SK-N-SH (cell line): Measurements from ENCODE around the gene GARS1. TPM values are rescaled to one million over a fixed set of nuclear protein-coding genes. Genes with fewer than 3 reads are reported as not detected.

Source experiments
- CTCF ChIA-PET: fragments of 300-600, 350-600 bp; formaldehyde crosslinking; extraction: SDS; loops from one replicate; lab custom pipeline; 2021; lab: Yijun Ruan, JAX
- POLR2A ChIA-PET: fragments of 350-600 bp; sonication (Branson Sonifier 250); formaldehyde crosslinking; extraction: SDS; loops from one replicate; lab custom pipeline; 2020; ENCODE audit warnings: antibody characterized with exemption, inconsistent platforms; lab: Yijun Ruan, JAX
- DNase-seq: peaks from one replicate; pipeline ENCODE4 v3.0.0; 2012
- H2AFZ ChIP-seq: fragments of 200-600 bp; sonication (generic); 2 replicates; pipeline ENCODE4 v1.8.1; 2016; ENCODE audit warnings: antibody characterized with exemption, mild to moderate bottlenecking, low read depth
- H3F3A ChIP-seq: fragments of 200-600 bp; sonication (generic); replicated peaks from 2 replicates; pipeline ENCODE3; 2016; ENCODE audit warnings: antibody characterized with exemption, mild to moderate bottlenecking; ENCODE audit not compliant: insufficient read depth
- H3K27ac ChIP-seq, 2 experiments: fragments of 200-500 bp in 1 of 2; fragments of 200-600 bp in 1 of 2; sonication (Bioruptor generic) in 1 of 2; sonication (generic), shearing (Covaris generic) in 1 of 2; 2 replicates each; pipeline versions ENCODE4 v1.5.1 to v1.6.1; 2014 to 2016; ENCODE audit warnings: low read depth in 2 of 2, inconsistent platforms in 1 of 2, low read length in 1 of 2, mild to moderate bottlenecking in 1 of 2, mixed read lengths in 1 of 2
- H3K27me3 ChIP-seq: fragments of 200-600 bp; sonication (generic), shearing (Covaris generic); 2 replicates; pipeline ENCODE4 v1.6.1; 2016; ENCODE audit warnings: mixed run types; ENCODE audit not compliant: insufficient read depth
- H3K36me3 ChIP-seq, 2 experiments: fragments of 200-500 bp in 1 of 2; fragments of 200-600 bp in 1 of 2; sonication (Bioruptor generic) in 1 of 2; sonication (generic) in 1 of 2; replicated peaks in 1 of 2; 2 replicates each; pipeline versions ENCODE3 to v1.5.1; 2014 to 2016; ENCODE audit warnings: low read length in 1 of 2, mild to moderate bottlenecking in 1 of 2; ENCODE audit not compliant: insufficient read depth in 2 of 2, control insufficient read depth in 1 of 2
- H3K4me1 ChIP-seq, 2 experiments: fragments of 200-500 bp in 1 of 2; fragments of 200-600 bp in 1 of 2; sonication (Bioruptor generic) in 1 of 2; sonication (generic), shearing (Covaris generic) in 1 of 2; 2 replicates each; pipeline versions ENCODE4 v1.5.1 to v1.6.1; 2014 to 2016; ENCODE audit warnings: low read depth in 1 of 2, low read length in 1 of 2, mixed run types in 1 of 2; ENCODE audit not compliant: insufficient read depth in 2 of 2, control insufficient read depth in 1 of 2
- H3K4me2 ChIP-seq: fragments of 200-600 bp; sonication (generic), shearing (Covaris generic); 2 replicates; pipeline ENCODE4 v1.6.1; 2017; ENCODE audit warnings: mixed run types
- H3K4me3 ChIP-seq, 2 experiments: fragments of 200-500 bp in 1 of 2; fragments of 200-600 bp in 1 of 2; sonication (Bioruptor generic) in 1 of 2; sonication (generic), shearing (Covaris generic) in 1 of 2; 2 replicates each; pipeline versions ENCODE4 v1.5.1 to v1.8.1; 2014 to 2016; ENCODE audit warnings: low read depth in 2 of 2, inconsistent platforms in 1 of 2, low read length in 1 of 2, mild to moderate bottlenecking in 1 of 2, mixed read lengths in 1 of 2, moderate library complexity in 1 of 2
- H3K79me2 ChIP-seq: fragments of 200-600 bp; sonication (generic); 2 replicates; pipeline ENCODE4 v1.8.1; 2017; ENCODE audit warnings: mild to moderate bottlenecking; ENCODE audit not compliant: insufficient read depth
- H3K9ac ChIP-seq: fragments of 200-600 bp; sonication (generic); 2 replicates; pipeline ENCODE4 v1.6.1; 2017; ENCODE audit warnings: mixed run types
- H3K9me2 ChIP-seq: fragments of 200-600 bp; sonication (generic); 2 replicates; pipeline ENCODE4 v1.6.1; 2017; ENCODE audit warnings: mixed run types
- H3K9me3 ChIP-seq: fragments of 200-600 bp; sonication (generic); 2 replicates; pipeline ENCODE4 v1.6.1; 2017; ENCODE audit warnings: mixed run types, mild to moderate bottlenecking, moderate library complexity
- H4K20me1 ChIP-seq: fragments of 200-600 bp; sonication (generic); 2 replicates; pipeline ENCODE4 v1.6.1; 2017; ENCODE audit warnings: mild to moderate bottlenecking, mixed run types; ENCODE audit not compliant: insufficient read depth
- ELF1 ChIP-seq: IDR thresholded peaks from 2 replicates; pipeline ENCODE4 v1.4.0; 2012
- EP300 ChIP-seq, 2 experiments: IDR thresholded peaks; 2 replicates each; pipeline versions ENCODE4 v1.4.0 to v1.6.1; 2012; ENCODE audit warnings: borderline replicate concordance in 1 of 2, low read depth in 1 of 2, low read length in 1 of 2
- EZH2phosphoT487 ChIP-seq: fragments of 200-600 bp; sonication (generic); IDR thresholded peaks from 2 replicates; pipeline ENCODE4 v1.6.1; 2017; ENCODE audit warnings: low read depth, mixed run types, mild to moderate bottlenecking, antibody characterized with exemption, moderate library complexity, borderline replicate concordance
- GABPA ChIP-seq: IDR thresholded peaks from 2 replicates; pipeline ENCODE4 v1.4.0; 2012; ENCODE audit warnings: low read depth, mild to moderate bottlenecking
- GATA2 ChIP-seq: sonication (generic); formaldehyde crosslinking; IDR thresholded peaks from 2 replicates; pipeline ENCODE4 v1.5.0; 2020; ENCODE audit warnings: mild to moderate bottlenecking, missing genetic modification reagents
- IRF3 ChIP-seq: fragments of 150-350 bp; IDR thresholded peaks from 2 replicates; pipeline ENCODE4 v1.6.1; 2016; ENCODE audit warnings: mild to moderate bottlenecking, low read depth, low read length
- JUND ChIP-seq: IDR thresholded peaks from 2 replicates; pipeline ENCODE4 v1.4.0; 2012
- MEF2A ChIP-seq: IDR thresholded peaks from 2 replicates; pipeline ENCODE4 v1.4.0; 2012; ENCODE audit warnings: low read depth, borderline replicate concordance
- NFIC ChIP-seq: IDR thresholded peaks from 2 replicates; pipeline ENCODE4 v1.4.0; 2012; ENCODE audit warnings: borderline replicate concordance
- NRF1 ChIP-seq: IDR thresholded peaks from 2 replicates; pipeline ENCODE4 v1.6.1; 2012; ENCODE audit warnings: low read depth, mild to moderate bottlenecking, low read length
- RAD21 ChIP-seq: IDR thresholded peaks from 2 replicates; pipeline ENCODE4 v1.6.1; 2012; ENCODE audit warnings: mild to moderate bottlenecking, low read length
- RCOR1 ChIP-seq: fragments of 150-350 bp; IDR thresholded peaks from 2 replicates; pipeline ENCODE4 v1.6.1; 2017; ENCODE audit warnings: antibody characterized with exemption, low read length
- RFX5 ChIP-seq: IDR thresholded peaks from 2 replicates; pipeline ENCODE4 v1.6.1; 2012; ENCODE audit warnings: mild to moderate bottlenecking, improper control_type of control experiment, low read length
- RXRA ChIP-seq: IDR thresholded peaks from 2 replicates; pipeline ENCODE4 v1.4.0; 2012; ENCODE audit warnings: low read depth, mild to moderate bottlenecking, borderline replicate concordance
- SIN3A ChIP-seq: IDR thresholded peaks from 2 replicates; pipeline ENCODE4 v1.6.1; 2012; ENCODE audit warnings: low read depth, mild to moderate bottlenecking, low read length, moderate library complexity, borderline replicate concordance
- SMC3 ChIP-seq: IDR thresholded peaks from 2 replicates; pipeline ENCODE4 v1.6.1; 2012; ENCODE audit warnings: low read depth, low read length, improper control_type of control experiment
- TAF1 ChIP-seq: IDR thresholded peaks from 2 replicates; pipeline ENCODE4 v1.6.1; 2012; ENCODE audit warnings: low read depth, mild to moderate bottlenecking, low read length, moderate library complexity, borderline replicate concordance
- TCF12 ChIP-seq: IDR thresholded peaks from 2 replicates; pipeline ENCODE4 v1.4.0; 2012
- TEAD4 ChIP-seq: IDR thresholded peaks from 2 replicates; pipeline ENCODE4 v1.4.0; 2012; ENCODE audit warnings: mild to moderate bottlenecking, borderline replicate concordance; ENCODE audit not compliant: insufficient read depth
- WGBS: methylation state at CpG from one replicate; pipeline ENCODE4 v1.1.6; 2017; ENCODE audit warnings: low lambda C conversion rate; 5-methylcytosine and 5-hydroxymethylcytosine counted together
- polyA plus RNA-seq, 3 experiments: library from polyadenylated mRNA; depleted of rRNA; stranded (reverse); fragments of >200 nt; gene quantifications; 2 replicates each; pipeline ENCODE4 v1.2.3, GENCODE V29; 2012
- TF ChIP-seq, protein P1 (sequence below): IDR thresholded peaks from 2 replicates; pipeline ENCODE4 v1.4.0; 2012; ENCODE audit warnings: low read depth

The GARS1 gene
- polyA plus RNA-seq, 1 of the 3 experiments (the other 2 are of a cell fraction) = 301 TPM

DNA sequence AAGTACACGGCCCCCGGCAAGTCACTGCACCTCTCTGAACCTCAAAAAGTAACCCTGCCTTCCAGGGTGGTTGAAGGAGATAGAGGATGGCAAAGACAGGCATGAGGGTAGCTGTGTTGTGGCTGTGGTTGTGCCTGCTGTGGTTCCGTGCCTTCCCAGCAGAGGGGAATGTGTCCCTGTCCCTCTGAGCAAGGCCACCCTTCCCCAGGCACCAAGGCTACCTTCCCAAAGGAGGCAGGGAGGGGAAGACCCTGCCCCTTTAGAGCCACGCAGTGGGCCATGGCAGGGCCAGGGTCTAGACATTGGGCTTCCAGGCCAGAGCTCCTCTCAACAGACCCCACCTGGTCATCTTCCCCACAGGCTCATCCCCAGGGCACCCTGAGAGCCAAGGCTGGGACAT lies 68.7 kb downstream of the GARS1 start:
- H2AFZ ChIP-seq = no peak overlapping the region
- H3K9me2 ChIP-seq = no peaks in the 10 kb centered on the region
- DNase-seq = no peak
- no peaks in the 10 kb centered on the region for H3K36me3 ChIP-seq
- CTCF ChIA-PET = interaction anchor here (1.5 to 3.4 kb wide), 3 partner anchors 9 to 77 kb away, joined by 4 to 24 read pairs (median 15); partner anchors contain the start of gene CRHR2
- no peaks in the 10 kb centered on the region for H3K9me3 ChIP-seq
- peaks cover 8% of the 10 kb centered on the region for H3K27me3 ChIP-seq
- no peak for TF ChIP-seq EZH2phosphoT487
- no peak for TF ChIP-seq RFX5
- TF ChIP-seq, protein P1, sequence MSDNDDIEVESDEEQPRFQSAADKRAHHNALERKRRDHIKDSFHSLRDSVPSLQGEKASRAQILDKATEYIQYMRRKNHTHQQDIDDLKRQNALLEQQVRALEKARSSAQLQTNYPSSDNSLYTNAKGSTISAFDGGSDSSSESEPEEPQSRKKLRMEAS = no peak
- TF ChIP-seq RCOR1 = no peak
- TF ChIP-seq GATA2 = no peak
- TF ChIP-seq TCF12 = no peak
- TF ChIP-seq SIN3A = no peak
- TF ChIP-seq ELF1 = no peak
- TF ChIP-seq JUND = no peak
- TF ChIP-seq IRF3 = no peak
- TF ChIP-seq RAD21 = no peak
- TF ChIP-seq RXRA = no peak
- no peak for TF ChIP-seq EP300 (IDR thresholded peaks at IDR 0.05; ENCODE audit: borderline replicate concordance in 1 of 2, low read depth in 1 of 2, low read length in 1 of 2)
- no peak for TF ChIP-seq TEAD4
- no peak for TF ChIP-seq NRF1
- TF ChIP-seq NFIC = no peak
- no peak for TF ChIP-seq MEF2A
- no peak for TF ChIP-seq TAF1
- no peak for TF ChIP-seq GABPA
- TF ChIP-seq SMC3 = no peak
- H3K9ac ChIP-seq = no peak overlapping the region
- WGBS = 34% methylated on average over 4 of the region's 4 CpGs
- no peaks in the 10 kb centered on the region for H3K79me2 ChIP-seq
- H3K4me3 ChIP-seq = no peak overlapping the region
- H3K27ac ChIP-seq = no peak overlapping the region
- no peaks in the 10 kb centered on the region for H3F3A ChIP-seq
- H3K4me1 ChIP-seq = peaks cover 0 to 12% of the 10 kb centered on the region in 2 experiments; a peak in 2 of 4 replicates
- H3K4me2 ChIP-seq = no peak overlapping the region
- H4K20me1 ChIP-seq = no peaks in the 10 kb centered on the region
- POLR2A ChIA-PET = no interaction called here
